ENCODE data around the gene JMJD6.
A peak's percentile ranks its signal among the peaks of the same experiment; 100 is the strongest.

Gene JMJD6

DNA sequence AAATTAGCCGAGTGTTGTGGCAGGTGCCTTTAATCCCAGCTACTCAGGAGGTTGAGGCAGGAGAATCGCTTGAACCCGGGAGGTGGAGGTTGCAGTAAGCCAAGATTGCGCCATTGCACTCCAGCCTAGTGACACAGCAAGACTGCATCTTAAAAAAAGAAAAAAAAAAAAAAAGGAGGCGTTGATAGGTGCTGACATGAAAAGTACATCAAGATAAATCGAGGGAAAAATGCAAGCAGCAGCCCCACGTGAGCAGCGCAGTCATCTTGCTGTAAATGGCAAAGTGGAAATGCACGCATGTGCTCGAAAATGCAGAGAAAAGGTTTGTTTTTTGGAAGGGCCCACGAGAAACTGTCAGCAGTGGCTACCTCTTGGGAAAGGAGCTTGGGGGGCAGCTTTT is 36.5 kb downstream of the JMJD6 start:
- H3K27ac ChIP-seq (ENCODE audit: low read depth, low read length), result no peak overlapping the region
- H3K36me3 ChIP-seq (ENCODE audit: control insufficient read depth in 1 of 2, insufficient read depth in 2 of 2, low read length in 2 of 2), result no peaks in the 10 kb centered on the region
- no peaks in the 10 kb centered on the region for H3K9me3 ChIP-seq (ENCODE audit: control insufficient read depth in 1 of 2, low read length in 2 of 2)
- H3K9ac ChIP-seq (ENCODE audit: low read depth in 1 of 2, low read length in 2 of 2), result no peak overlapping the region
- no peak overlapping the region for H3K4me3 ChIP-seq (ENCODE audit: low read depth in 1 of 2, low read length in 2 of 2)
- no peaks in the 10 kb centered on the region for H3K27me3 ChIP-seq (ENCODE audit: control insufficient read depth in 1 of 2, insufficient read depth in 2 of 2, low read length in 2 of 2)
- peaks cover 0 to 13% of the 10 kb centered on the region in 2 donors for H3K4me1 ChIP-seq (ENCODE audit: control insufficient read depth in 1 of 2, insufficient read depth in 2 of 2, low read length in 2 of 2)

DNA sequence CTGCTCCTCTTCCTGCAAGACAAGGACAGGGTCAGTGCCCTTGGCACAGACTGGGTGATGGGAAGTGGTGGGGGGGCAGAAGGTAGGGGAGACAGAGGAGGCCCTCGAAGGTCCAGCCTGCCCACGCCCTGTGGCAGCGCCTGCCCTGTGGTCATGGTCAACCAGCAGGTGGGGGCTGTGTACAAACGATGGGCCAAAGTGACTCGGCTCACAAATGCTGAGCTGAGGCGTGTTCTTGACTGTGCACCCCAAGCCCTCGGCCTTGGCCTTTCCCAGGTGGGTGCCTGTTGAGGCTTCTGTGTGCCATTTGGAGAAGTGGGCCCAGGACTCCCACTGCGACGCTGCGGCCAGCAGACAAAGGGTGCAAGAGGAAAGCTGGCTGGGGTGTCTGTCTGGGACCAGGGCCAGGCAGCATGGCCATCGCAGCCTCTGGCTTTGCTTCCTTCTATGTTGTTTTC is 38.2 kb downstream of the JMJD6 start:
- H3K4me1 ChIP-seq (ENCODE audit: control insufficient read depth in 1 of 2, insufficient read depth in 2 of 2, low read length in 2 of 2), result peaks cover 0 to 13% of the 10 kb centered on the region in 2 donors
- H3K9ac ChIP-seq (ENCODE audit: low read depth in 1 of 2, low read length in 2 of 2), result no peak overlapping the region
- peak overlapping the region; percentile 66 for H3K27ac ChIP-seq (ENCODE audit: low read depth, low read length)
- H3K27me3 ChIP-seq (ENCODE audit: control insufficient read depth in 1 of 2, insufficient read depth in 2 of 2, low read length in 2 of 2), result no peaks in the 10 kb centered on the region
- no peaks in the 10 kb centered on the region for H3K9me3 ChIP-seq (ENCODE audit: control insufficient read depth in 1 of 2, low read length in 2 of 2)
- H3K36me3 ChIP-seq (ENCODE audit: control insufficient read depth in 1 of 2, insufficient read depth in 2 of 2, low read length in 2 of 2), result no peaks in the 10 kb centered on the region
- no peak overlapping the region for H3K4me3 ChIP-seq (ENCODE audit: low read depth in 1 of 2, low read length in 2 of 2)

DNA sequence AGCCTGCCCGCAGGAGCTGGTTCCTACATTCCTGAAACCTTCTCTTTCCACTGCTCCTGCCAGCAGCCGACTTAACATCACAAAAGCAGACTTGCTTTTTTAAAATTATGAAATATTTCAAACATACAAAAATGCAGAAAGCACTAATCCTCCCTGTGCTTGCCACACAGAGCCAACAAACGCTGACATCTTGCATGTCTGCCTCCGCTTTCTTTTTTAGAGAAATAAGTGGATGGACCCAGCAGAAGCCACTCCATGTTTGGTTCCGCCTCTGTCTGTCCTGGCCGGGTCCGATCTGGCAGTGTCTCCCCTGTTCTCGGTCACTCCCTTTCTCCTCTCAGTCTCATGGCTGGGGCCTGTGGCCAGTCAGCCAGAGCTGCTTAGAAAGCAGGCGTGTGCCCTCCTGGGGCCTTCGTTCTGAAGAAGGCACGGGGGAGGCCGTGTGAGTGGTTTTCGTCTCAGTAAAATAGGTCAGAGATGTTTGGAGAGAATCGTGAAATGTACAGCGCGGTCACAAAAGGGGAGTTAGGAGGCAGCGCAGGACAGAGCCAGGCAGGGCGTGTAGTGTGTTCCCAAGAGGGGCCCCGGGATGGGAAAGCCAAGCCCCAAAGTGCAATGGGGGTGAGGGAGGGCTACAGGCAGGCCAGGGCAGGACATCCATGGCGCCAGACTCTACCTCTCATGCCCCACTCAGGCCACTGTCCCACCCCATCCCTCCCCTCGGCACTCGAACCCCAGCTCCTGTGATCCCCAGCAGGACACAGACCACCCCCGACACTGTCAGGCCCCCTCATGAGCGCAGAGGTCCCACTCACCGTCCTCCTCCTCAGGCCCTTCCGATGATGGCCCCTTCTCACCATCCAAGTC is 38.9 kb downstream of the JMJD6 start:
- no peaks in the 10 kb centered on the region for H3K27me3 ChIP-seq (ENCODE audit: control insufficient read depth in 1 of 2, insufficient read depth in 2 of 2, low read length in 2 of 2)
- peaks cover 0 to 15% of the 10 kb centered on the region in 2 donors for H3K4me1 ChIP-seq (ENCODE audit: control insufficient read depth in 1 of 2, insufficient read depth in 2 of 2, low read length in 2 of 2)
- H3K9ac ChIP-seq (ENCODE audit: low read depth in 1 of 2, low read length in 2 of 2), result no peak overlapping the region
- no peaks in the 10 kb centered on the region for H3K9me3 ChIP-seq (ENCODE audit: control insufficient read depth in 1 of 2, low read length in 2 of 2)
- no peak overlapping the region for H3K4me3 ChIP-seq (ENCODE audit: low read depth in 1 of 2, low read length in 2 of 2)
- H3K27ac ChIP-seq (ENCODE audit: low read depth, low read length), result peak overlapping the region; percentile 66
- H3K36me3 ChIP-seq (ENCODE audit: control insufficient read depth in 1 of 2, insufficient read depth in 2 of 2, low read length in 2 of 2), result no peaks in the 10 kb centered on the region

DNA sequence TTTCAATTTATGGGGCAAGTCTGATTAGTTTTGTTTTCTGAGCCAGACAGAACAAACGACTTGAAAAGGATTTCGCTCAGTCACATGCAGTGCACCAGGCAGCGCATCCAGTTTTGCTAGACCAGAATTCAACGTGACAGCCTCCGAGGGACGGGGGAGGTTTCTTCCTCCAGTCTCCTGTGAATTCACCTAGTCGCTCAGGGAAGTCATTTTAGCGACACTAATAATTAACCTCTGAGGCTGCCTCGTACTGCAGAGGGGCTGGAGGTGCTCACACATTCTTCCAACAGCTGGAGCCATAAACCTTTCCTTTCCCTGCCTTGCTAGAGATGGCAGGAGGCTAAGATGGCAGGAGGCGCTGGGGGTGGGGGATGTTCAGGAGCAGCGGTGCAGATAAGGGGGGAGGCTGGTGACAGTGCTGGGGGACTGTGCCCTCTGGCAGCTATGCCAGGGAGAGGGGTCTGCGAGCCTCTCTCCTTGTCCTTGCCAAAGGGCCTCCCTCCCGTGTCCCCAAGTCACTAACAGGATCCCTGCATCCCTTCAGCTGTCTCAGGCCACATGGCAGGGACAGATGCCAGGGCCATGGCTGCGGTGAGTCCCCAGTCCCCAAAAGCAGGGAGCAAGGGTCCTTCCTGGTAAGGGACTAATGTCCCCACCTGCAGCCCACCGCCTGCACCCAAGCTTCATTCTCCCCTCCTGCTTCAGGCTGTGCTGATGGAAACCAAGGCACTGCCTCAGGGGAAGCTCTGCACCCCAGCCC is 39.7 kb downstream of the JMJD6 start:
- Histone ChIP-seq H3K27me3 (ENCODE audit: control insufficient read depth in 1 of 2, insufficient read depth in 2 of 2, low read length in 2 of 2) (no peaks in the 10 kb centered on the region), H3K27ac (ENCODE audit: low read depth, low read length) (no peak overlapping the region), H3K9ac (ENCODE audit: low read depth in 1 of 2, low read length in 2 of 2) (no peak overlapping the region), H3K9me3 (ENCODE audit: control insufficient read depth in 1 of 2, low read length in 2 of 2) (no peaks in the 10 kb centered on the region), H3K36me3 (ENCODE audit: control insufficient read depth in 1 of 2, insufficient read depth in 2 of 2, low read length in 2 of 2) (no peaks in the 10 kb centered on the region), H3K4me1 (ENCODE audit: control insufficient read depth in 1 of 2, insufficient read depth in 2 of 2, low read length in 2 of 2) (peaks cover 0 to 17% of the 10 kb centered on the region in 2 donors), H3K4me3 (ENCODE audit: low read depth in 1 of 2, low read length in 2 of 2) (no peak overlapping the region)

DNA sequence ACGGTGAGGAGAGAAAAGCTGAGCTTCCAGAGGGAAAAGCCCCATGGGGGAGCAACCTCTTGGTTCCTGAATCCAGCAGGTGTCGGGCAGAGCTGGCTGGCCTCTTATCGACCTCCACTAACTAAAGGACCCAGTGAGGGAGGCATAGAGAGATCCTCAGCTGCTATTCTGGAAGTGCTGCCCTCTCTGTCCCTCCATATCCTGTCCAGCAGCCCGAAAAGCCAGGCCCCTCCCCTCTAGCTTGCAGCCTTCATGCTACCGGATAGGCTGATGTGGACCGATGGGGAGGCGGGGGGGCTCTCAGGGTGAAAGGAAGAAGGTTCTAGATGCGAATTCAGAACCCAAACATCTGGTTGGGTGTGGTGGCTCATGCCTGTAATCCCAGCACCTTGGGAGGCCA is 40.6 kb downstream of the JMJD6 start:
- Histone ChIP-seq H3K36me3 (ENCODE audit: control insufficient read depth in 1 of 2, insufficient read depth in 2 of 2, low read length in 2 of 2) (no peaks in the 10 kb centered on the region), H3K27ac (ENCODE audit: low read depth, low read length) (no peak overlapping the region), H3K4me3 (ENCODE audit: low read depth in 1 of 2, low read length in 2 of 2) (no peak overlapping the region), H3K9ac (ENCODE audit: low read depth in 1 of 2, low read length in 2 of 2) (no peak overlapping the region), H3K27me3 (ENCODE audit: control insufficient read depth in 1 of 2, insufficient read depth in 2 of 2, low read length in 2 of 2) (no peaks in the 10 kb centered on the region), H3K4me1 (ENCODE audit: control insufficient read depth in 1 of 2, insufficient read depth in 2 of 2, low read length in 2 of 2) (peaks cover 0 to 17% of the 10 kb centered on the region in 2 donors), H3K9me3 (ENCODE audit: control insufficient read depth in 1 of 2, low read length in 2 of 2) (no peaks in the 10 kb centered on the region)

DNA sequence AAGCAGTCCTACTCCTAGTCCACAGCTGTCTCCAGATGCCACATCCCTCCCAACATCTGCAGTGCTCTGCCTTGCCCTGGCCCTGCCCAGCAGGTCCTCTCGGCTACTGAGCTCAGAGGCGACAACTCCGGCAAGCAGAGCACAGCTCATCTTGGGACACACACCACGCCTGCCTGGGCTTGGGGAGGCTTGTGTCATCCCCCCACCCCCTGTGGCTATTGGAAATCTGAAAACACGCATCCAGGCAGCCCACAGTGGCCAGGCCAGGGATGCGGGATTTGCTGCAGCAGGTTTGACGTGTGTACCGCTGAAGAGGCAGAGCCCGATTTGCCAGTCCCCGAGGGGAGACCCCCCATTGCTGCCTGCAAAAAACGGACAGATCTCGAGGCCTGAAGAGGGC is 41.0 kb downstream of the JMJD6 start:
- peaks cover 0 to 17% of the 10 kb centered on the region in 2 donors for H3K4me1 ChIP-seq (ENCODE audit: control insufficient read depth in 1 of 2, insufficient read depth in 2 of 2, low read length in 2 of 2)
- no peak overlapping the region for H3K27ac ChIP-seq (ENCODE audit: low read depth, low read length)
- no peaks in the 10 kb centered on the region for H3K36me3 ChIP-seq (ENCODE audit: control insufficient read depth in 1 of 2, insufficient read depth in 2 of 2, low read length in 2 of 2)

DNA sequence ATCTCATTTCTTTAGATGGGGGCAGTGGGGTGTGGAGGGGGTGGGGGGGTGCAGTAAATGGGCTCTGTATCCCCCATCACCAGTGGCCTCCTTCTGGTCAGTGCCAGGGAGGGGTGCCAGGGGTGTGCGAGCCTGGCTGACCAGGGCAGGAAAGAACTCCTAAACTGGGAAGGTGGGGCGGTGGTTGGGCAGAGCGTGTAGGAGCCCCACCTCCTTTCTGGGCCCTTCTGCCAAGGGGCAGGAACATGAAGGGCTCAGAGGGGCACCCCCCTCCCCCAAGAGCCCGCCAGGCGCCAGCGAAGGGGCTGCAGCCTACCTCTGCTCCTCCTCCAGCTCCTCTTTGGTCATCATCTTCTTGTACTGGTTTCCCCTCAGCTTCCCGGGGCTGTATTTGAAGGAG is 41.6 kb downstream of the JMJD6 start:
- Histone ChIP-seq H3K9ac (ENCODE audit: low read depth in 1 of 2, low read length in 2 of 2) (no peak overlapping the region), H3K4me3 (ENCODE audit: low read depth in 1 of 2, low read length in 2 of 2) (no peak overlapping the region), H3K4me1 (ENCODE audit: control insufficient read depth in 1 of 2, insufficient read depth in 2 of 2, low read length in 2 of 2) (peaks cover 0 to 17% of the 10 kb centered on the region in 2 donors), H3K27me3 (ENCODE audit: control insufficient read depth in 1 of 2, insufficient read depth in 2 of 2, low read length in 2 of 2) (no peaks in the 10 kb centered on the region), H3K36me3 (ENCODE audit: control insufficient read depth in 1 of 2, insufficient read depth in 2 of 2, low read length in 2 of 2) (no peaks in the 10 kb centered on the region), H3K9me3 (ENCODE audit: control insufficient read depth in 1 of 2, low read length in 2 of 2) (no peaks in the 10 kb centered on the region), H3K27ac (ENCODE audit: low read depth, low read length) (no peak overlapping the region)

More for the DNA sequence above, 41.0 kb downstream of the JMJD6 start:
- Histone ChIP-seq H3K9ac (ENCODE audit: low read depth in 1 of 2, low read length in 2 of 2) (no peak overlapping the region), H3K4me3 (ENCODE audit: low read depth in 1 of 2, low read length in 2 of 2) (no peak overlapping the region), H3K9me3 (ENCODE audit: control insufficient read depth in 1 of 2, low read length in 2 of 2) (no peaks in the 10 kb centered on the region), H3K27me3 (ENCODE audit: control insufficient read depth in 1 of 2, insufficient read depth in 2 of 2, low read length in 2 of 2) (no peaks in the 10 kb centered on the region)

DNA sequence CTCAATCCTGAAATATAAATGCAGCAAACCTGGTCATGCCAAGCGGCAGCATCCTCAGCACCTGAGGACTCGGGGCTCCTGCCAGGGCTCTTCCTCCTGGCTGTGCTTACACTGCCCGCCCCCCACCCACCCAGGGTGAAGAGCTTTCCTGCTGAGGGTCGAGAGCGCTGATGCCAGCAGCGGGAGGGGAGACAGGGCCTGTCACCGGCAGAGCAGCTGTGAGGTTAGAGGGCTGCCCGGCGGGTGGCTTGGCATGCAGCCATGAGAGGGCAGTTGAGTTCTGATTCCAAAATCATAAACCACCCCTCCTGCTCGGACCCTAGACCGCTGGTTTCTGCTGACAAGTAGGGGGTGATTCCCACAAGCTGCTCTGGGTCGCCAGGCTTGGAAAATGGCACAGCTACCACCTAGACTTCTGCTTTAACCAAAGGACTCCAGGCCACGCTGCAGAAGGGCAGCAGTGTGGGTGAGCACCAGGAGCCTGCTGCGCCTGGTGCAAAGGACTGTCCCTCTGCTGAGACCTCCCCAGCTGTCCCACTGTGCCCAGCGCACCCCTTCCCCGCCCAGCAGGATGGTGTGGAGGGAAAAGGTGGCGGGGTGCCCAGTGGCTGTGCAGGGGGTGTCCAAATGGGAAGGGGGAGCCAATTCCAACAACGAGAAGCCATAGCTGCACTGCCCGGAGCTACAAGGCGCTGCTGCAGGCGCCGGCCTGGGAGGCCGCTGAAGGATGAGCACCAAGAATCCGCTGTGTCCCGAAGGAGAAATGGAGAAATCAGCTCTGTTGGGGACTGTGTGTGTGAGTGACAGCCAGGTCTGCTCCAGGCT is 42.3 kb downstream of the JMJD6 start:
- Histone ChIP-seq H3K9ac (ENCODE audit: low read depth in 1 of 2, low read length in 2 of 2) (no peak overlapping the region), H3K27ac (ENCODE audit: low read depth, low read length) (no peak overlapping the region), H3K4me3 (ENCODE audit: low read depth in 1 of 2, low read length in 2 of 2) (no peak overlapping the region), H3K9me3 (ENCODE audit: control insufficient read depth in 1 of 2, low read length in 2 of 2) (no peaks in the 10 kb centered on the region), H3K36me3 (ENCODE audit: control insufficient read depth in 1 of 2, insufficient read depth in 2 of 2, low read length in 2 of 2) (no peaks in the 10 kb centered on the region), H3K27me3 (ENCODE audit: control insufficient read depth in 1 of 2, insufficient read depth in 2 of 2, low read length in 2 of 2) (no peaks in the 10 kb centered on the region), H3K4me1 (ENCODE audit: control insufficient read depth in 1 of 2, insufficient read depth in 2 of 2, low read length in 2 of 2) (peaks cover 0 to 19% of the 10 kb centered on the region in 2 donors)

DNA sequence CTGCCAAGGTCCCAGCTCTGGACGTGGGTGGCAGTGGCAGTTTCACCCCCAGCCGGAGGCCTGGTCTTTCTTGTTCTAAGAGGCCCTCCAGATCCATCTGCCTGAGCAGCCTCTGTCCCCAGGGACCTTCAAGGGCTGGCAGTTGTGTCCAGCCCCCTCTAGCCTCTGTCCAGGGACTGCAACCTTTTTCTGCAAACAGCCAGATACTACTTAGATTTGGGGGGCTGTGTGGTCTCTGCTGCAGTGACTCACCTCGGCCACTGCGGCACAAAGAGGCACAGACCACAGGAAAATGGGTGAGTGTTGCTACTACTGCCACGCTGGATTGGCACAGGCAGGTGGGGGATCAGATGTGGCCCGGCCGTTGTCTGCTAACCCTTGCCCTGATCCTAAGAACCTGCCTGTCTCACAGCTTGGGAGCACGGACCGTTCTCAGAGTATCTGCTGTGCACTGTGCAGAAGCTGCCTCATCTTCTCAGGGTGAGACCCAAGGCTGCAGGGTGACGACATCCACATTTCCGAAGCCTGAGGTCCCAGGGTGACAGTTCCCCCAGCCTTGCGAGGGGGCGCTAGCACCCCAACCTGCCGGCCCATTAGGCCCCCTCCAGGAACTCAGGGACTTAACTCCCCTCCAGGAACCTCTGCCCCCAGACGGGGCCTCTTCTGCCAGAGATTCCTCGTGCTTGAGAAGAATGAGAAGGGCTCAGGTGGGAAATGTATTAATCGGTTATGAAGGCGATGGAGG is 43.2 kb downstream of the JMJD6 start:
- Histone ChIP-seq H3K4me3 (ENCODE audit: low read depth in 1 of 2, low read length in 2 of 2) (no peak overlapping the region), H3K9ac (ENCODE audit: low read depth in 1 of 2, low read length in 2 of 2) (no peak overlapping the region), H3K27ac (ENCODE audit: low read depth, low read length) (no peak overlapping the region), H3K36me3 (ENCODE audit: control insufficient read depth in 1 of 2, insufficient read depth in 2 of 2, low read length in 2 of 2) (no peaks in the 10 kb centered on the region), H3K27me3 (ENCODE audit: control insufficient read depth in 1 of 2, insufficient read depth in 2 of 2, low read length in 2 of 2) (no peaks in the 10 kb centered on the region), H3K4me1 (ENCODE audit: control insufficient read depth in 1 of 2, insufficient read depth in 2 of 2, low read length in 2 of 2) (peaks cover 6 to 27% of the 10 kb centered on the region in 2 donors), H3K9me3 (ENCODE audit: control insufficient read depth in 1 of 2, low read length in 2 of 2) (no peaks in the 10 kb centered on the region)
